HG03025 (cell line): ENCODE results near the gene MYO5A.
"Not testable (repeated sequence)": the region's sequence is repeated elsewhere in the genome, so short reads cannot be mapped to it uniquely, and the experiment has no call there.

Source experiments
- ATAC-seq: cut with Tn5 transposase; IDR thresholded peaks from one replicate; pipeline ENCODE4 v1.9.1; 2021; ENCODE audit warnings: mild to moderate bottlenecking, moderate library complexity; ENCODE audit not compliant: unreplicated experiment, low FRiP score

MYO5A gene

GRCh38 chr15:52528564-52529340, at the start of gene MYO5A:
TSS of gene MYO5A (minus strand) at chr15:52528880. CDS start at chr15:52528806, 74 bp downstream.
- ATAC-seq: peak; percentile 76

- ATAC-seq: no peak
Observed at GRCh38 chr15:52576692-52577091, 48.0 kb upstream of the MYO5A start.

DNA sequence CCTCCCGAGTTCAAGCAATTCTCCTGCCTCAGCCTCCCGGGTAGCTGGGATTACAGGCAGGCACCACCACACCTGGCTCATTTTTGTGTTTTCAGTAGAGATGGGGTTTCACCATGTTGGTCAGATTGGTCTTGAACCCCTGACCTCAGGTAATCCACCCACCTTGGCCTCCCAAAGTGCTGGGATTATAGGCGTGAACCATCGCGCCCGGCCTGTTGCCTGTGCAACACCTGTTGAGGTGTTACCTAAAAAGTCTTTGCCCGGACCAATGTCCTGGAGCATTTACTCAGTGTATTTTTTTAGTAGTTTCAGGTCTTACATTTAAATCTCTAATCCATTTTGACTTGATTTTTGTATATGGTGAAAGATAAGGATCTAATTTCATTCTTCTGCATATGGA, 46.9 kb upstream of the MYO5A start:
- not testable (repeated sequence) for ATAC-seq

GRCh38 chr15:52575072-52575471, 46.4 kb upstream of the MYO5A start:
- ATAC-seq: no peak

- ATAC-seq: not testable (repeated sequence)
Observed at GRCh38 chr15:52574623-52575022, 45.9 kb upstream of the MYO5A start.

DNA sequence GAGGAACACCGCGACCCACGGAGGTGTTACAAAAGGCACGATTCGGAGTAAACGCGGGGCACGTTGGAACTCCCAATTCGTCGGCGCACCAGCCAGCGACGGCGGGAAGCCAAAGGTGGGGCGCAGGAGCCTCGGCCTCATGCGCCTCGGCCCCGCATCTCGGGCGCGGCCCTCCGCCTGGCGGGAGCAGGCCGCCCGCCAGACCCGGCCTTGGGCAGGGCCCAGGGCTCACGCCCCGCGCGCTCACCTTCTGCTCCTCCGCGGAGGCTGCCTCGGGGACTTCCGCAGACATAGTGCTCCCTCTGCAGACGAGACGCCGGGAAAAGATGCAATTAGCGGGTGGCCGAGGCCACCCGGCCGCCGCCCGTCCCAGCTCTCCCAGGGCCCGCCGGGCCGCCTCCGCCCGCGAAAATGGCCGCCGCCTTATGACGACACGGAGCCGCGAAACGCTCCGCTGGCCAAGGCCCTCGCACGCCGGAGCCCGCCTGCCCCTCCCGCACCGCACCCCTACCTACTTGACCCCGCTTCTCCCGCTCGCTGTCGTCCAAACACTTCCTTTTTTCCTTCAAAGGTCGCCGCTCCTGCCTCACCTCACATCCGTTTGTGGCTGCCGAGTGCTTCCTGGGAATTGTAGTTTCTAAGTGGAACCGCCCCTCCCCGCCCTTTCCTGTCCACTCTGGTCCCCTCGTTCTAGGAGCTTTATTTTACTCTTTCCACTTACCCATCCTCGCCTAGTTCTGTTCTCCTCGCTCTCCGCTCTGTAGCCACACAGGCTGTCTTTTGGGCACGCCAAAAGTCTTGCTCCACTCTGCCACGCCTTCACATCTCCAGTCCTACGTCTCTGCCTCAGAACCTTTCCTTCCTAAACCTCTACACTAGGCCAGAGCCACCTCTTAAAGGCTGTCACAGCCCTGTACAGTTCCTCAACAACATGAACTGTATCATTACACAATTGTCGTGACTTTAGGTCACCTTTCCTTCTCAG, 40.2 kb upstream of the MYO5A start, which contains the start of gene ARPP19:
ARPP19 (minus strand) TSS at position 430 of the 985 bp plus-strand sequence; CDS start at position 292, 138 bp downstream.
- peak; percentile 71 for ATAC-seq

GRCh38 chr15:52567871-52568600, 39.4 kb upstream of the MYO5A start:
- no peak for ATAC-seq

DNA sequence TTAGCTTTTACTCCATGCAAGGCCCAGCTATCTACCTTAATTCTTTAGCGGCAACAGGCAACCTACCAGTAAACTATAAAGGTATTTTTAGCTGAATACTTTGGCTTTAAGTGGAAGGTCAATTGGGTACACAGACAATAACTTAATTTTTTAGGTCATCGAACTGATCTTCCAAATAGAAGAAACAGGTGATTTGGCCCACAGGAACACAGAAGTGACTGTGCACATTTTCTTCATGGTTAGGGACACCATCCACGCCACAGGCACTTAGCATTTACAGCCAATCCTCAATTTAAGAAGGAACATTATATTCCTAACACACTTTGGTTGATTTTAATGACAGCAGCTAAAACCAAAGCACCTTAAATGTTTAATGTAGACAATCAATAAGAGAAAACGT, 38.2 kb upstream of the MYO5A start:
- ATAC-seq: no peak

GRCh38 chr15:52565417-52566358, 37.0 kb upstream of the MYO5A start:
- peak; percentile 37 for ATAC-seq

DNA sequence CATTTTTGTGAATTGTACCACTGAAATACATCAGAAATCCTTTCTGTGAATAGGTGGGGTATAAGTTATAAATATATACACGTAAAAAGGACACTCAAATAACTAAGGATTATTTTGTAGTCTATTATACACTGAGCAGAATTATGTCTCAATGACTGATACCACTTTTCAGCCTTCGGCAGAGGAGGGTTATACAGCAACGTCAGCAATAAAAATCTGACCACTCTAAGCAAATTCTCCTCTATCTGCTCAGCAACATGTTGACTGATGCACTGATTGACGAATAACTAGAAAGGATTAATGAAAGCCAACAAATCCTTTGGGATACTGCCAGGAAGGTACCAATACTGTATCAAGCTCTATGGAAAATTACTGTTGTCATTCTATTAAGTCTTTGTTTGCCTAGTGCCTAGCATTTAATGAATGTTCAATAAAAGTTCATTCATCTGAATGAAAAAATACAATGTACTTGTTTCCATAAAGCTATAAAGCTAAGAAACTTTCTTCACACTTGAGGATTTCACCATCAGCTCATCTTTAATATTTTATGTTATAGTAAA, 34.9 kb upstream of the MYO5A start:
- ATAC-seq: no peak

DNA sequence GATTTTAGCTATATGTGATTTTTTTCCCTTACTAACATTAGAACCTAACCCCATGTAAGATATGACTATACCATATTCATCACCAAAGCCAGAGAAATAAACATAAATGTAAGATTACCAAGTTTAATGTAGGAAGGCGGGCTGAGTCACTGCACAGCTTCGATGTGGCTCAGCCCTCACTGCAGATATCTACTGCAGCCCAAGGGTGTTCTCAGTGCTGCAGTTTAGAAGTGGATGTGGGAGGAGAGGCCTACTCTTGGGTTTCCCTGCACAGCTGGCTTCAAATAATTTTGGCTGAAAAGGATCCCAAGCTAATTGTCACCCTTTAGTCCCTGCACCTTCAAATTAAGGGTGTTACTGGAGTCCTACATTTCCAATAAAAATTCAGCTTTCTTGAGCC, 30.9 kb upstream of the MYO5A start:
- no peak for ATAC-seq

DNA sequence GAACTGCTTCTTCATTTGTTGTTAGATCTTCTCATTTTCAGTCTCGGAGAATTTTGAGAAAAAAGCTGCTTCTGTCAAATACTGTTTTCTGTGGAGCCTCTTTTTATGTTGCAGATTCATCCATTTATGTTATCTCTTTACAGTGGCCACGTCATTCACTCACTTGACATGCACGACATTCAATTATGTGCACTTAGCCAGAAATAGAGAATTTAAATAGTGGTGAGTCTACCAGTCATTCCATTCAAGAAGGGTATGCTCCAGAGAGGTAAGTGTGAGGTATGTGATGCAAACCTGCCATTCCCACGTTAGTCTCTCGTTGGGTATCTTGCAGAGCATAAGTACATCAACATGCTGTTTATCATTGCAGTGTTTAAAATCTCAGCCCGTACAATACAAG, 30.3 kb upstream of the MYO5A start:
- no peak for ATAC-seq

DNA sequence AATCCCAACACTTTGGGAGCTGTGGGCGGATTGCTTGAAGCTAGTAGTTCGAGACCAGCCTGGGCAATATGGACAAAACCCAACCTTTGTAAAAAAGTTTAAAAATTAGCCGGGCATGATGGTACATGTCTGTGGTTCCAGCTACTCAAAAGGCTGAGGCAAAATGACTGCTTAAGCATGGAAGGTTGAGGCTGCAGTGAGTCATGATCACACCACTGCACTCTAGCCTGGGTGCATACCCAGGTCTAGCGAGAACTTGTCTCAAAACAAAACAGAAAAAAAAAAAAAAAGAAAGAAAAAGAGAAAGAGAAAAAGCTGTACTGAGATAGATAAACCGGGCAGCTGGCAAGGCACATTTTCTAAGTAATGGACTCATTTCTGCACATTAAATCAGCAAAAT, 29.5 kb upstream of the MYO5A start:
- peak; percentile 67 for ATAC-seq

- no peak for ATAC-seq
Observed at GRCh38 chr15:52557274-52557641, 28.6 kb upstream of the MYO5A start.

GRCh38 chr15:52556524-52557273, 28.0 kb upstream of the MYO5A start:
- no peak for ATAC-seq

GRCh38 chr15:52552303-52552702, 23.6 kb upstream of the MYO5A start:
- no peak for ATAC-seq

- no peak for ATAC-seq
Observed at GRCh38 chr15:52551762-52552161, 23.1 kb upstream of the MYO5A start.

DNA sequence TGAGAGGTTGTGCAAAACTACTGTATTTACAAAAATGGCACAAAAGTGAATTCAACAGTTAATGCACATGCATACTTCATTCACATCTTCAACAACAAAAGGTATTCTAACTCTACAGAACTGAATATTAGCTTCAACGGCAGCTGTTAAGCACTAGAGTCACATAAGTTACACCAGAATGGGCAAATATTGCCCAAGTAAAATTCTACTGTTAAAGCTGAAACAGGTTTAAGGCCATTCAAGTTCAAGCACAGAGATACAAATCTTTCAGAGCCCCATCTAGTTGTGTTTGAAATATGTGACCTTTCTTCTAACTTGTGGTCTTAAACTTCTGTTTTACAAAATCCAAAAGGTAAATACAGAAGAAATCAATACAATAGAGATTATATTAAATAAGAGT, 22.5 kb upstream of the MYO5A start:
- not testable (repeated sequence) for ATAC-seq
